WTC11 (cell line): ENCODE measurements around the gene CD34. TPM values are rescaled to one million over a fixed set of nuclear protein-coding genes. Genes with fewer than 3 reads are reported as not detected.

Experiments used
- ATAC-seq: fragments of 200-7000 bp; cut with Tn5 transposase; 2 replicates; pipeline ENCODE4 v1.10.0; 2021; ENCODE audit warnings: mild to moderate bottlenecking, moderate library complexity
- CTCF ChIA-PET: fragments of 300-600 bp; sonication (Branson Sonifier 250); formaldehyde crosslinking; loops from one replicate; lab custom pipeline; 2021; ENCODE audit warnings: antibody characterized with exemption; lab: Charles Lee
- POLR2A ChIA-PET: fragments of 350-600 bp; sonication (Branson Sonifier 250); formaldehyde crosslinking; loops from one replicate; lab custom pipeline; 2021; ENCODE audit warnings: antibody characterized with exemption; lab: Charles Lee
- DNase-seq: peaks from one replicate; pipeline ENCODE4 v3.0.0; 2021; ENCODE audit warnings: low spot score
- H3K27ac Mint-ChIP-seq: 2 replicates; pipeline ENCODE4 v1.8.0; 2021; ENCODE audit warnings: mixed read lengths
- H3K27me3 Mint-ChIP-seq: 2 replicates; pipeline ENCODE4 v1.8.0; 2021; ENCODE audit warnings: low read depth, mild to moderate bottlenecking, moderate library complexity, mixed read lengths
- H3K36me3 Mint-ChIP-seq: 2 replicates; pipeline ENCODE4 v1.8.0; 2021; ENCODE audit warnings: mixed read lengths
- H3K4me1 Mint-ChIP-seq: 2 replicates; pipeline ENCODE4 v1.8.0; 2022; ENCODE audit warnings: mixed read lengths
- H3K4me3 Mint-ChIP-seq: 2 replicates; pipeline ENCODE4 v1.8.0; 2021; ENCODE audit warnings: mild to moderate bottlenecking, moderate library complexity, mixed read lengths
- H3K9me3 Mint-ChIP-seq: 2 replicates; pipeline ENCODE4 v1.8.0; 2021; ENCODE audit warnings: mixed read lengths
- AFF4 ChIP-seq: sonication (generic); formaldehyde crosslinking; IDR thresholded peaks from 2 replicates; pipeline ENCODE4 v1.8.1; 2023; ENCODE audit warnings: mild to moderate bottlenecking, missing genetic modification reagents, borderline replicate concordance
- ATF2 ChIP-seq: sonication (generic); formaldehyde crosslinking; IDR thresholded peaks from 2 replicates; pipeline ENCODE4 v1.8.1; 2022; ENCODE audit warnings: low read depth, missing genetic modification reagents, borderline replicate concordance
- ATF6 ChIP-seq: sonication (generic); formaldehyde crosslinking; IDR thresholded peaks from 2 replicates; pipeline ENCODE4 v1.8.1; 2023; ENCODE audit warnings: mild to moderate bottlenecking, missing genetic modification reagents
- CBFB ChIP-seq: sonication (generic); formaldehyde crosslinking; IDR thresholded peaks from 2 replicates; pipeline ENCODE4 v1.8.1; 2022; ENCODE audit warnings: mild to moderate bottlenecking, low read depth, missing genetic modification reagents
- FOXP1 ChIP-seq: sonication (generic); formaldehyde crosslinking; IDR thresholded peaks from 2 replicates; pipeline ENCODE4 v1.8.0; 2022; ENCODE audit warnings: missing genetic modification reagents, mild to moderate bottlenecking, moderate library complexity, borderline replicate concordance
- MAX ChIP-seq: sonication (generic); formaldehyde crosslinking; IDR thresholded peaks from 2 replicates; pipeline ENCODE4 v1.8.0; 2022; ENCODE audit warnings: mild to moderate bottlenecking, missing genetic modification reagents
- MLX ChIP-seq: sonication (generic); formaldehyde crosslinking; IDR thresholded peaks from 2 replicates; pipeline ENCODE4 v1.8.1; 2023; ENCODE audit warnings: mild to moderate bottlenecking, missing genetic modification reagents, moderate library complexity
- MXD4 ChIP-seq: fragments of 250-450 bp; sonication (Bioruptor Pico); IDR thresholded peaks from 2 replicates; pipeline ENCODE4 v1.8.0; 2021; ENCODE audit warnings: mild to moderate bottlenecking, moderate library complexity, borderline replicate concordance
- NFYB ChIP-seq: sonication (generic); formaldehyde crosslinking; conservative IDR thresholded peaks from 2 replicates; pipeline ENCODE4 v1.8.0; 2022; ENCODE audit warnings: low read depth, missing genetic modification reagents
- NR1H2 ChIP-seq: sonication (generic); formaldehyde crosslinking; IDR thresholded peaks from 2 replicates; pipeline ENCODE4 v1.9.0; 2021; ENCODE audit warnings: mild to moderate bottlenecking, moderate library complexity, missing genetic modification reagents
- RELA ChIP-seq: sonication (generic); formaldehyde crosslinking; IDR thresholded peaks from 2 replicates; pipeline ENCODE4 v1.8.1; 2022; ENCODE audit warnings: missing genetic modification reagents, mild to moderate bottlenecking, borderline replicate concordance
- RORB ChIP-seq: fragments of 250-450 bp; sonication (Bioruptor Pico); IDR thresholded peaks from 2 replicates; pipeline ENCODE4 v1.9.0; 2021; ENCODE audit warnings: mild to moderate bottlenecking
- SMAD3 ChIP-seq: sonication (generic); formaldehyde crosslinking; IDR thresholded peaks from 2 replicates; pipeline ENCODE4 v1.8.0; 2022; ENCODE audit warnings: missing genetic modification reagents, mild to moderate bottlenecking, borderline replicate concordance
- SMAD4 ChIP-seq: sonication (generic); formaldehyde crosslinking; IDR thresholded peaks from 2 replicates; pipeline ENCODE4 v1.8.0; 2022; ENCODE audit warnings: mild to moderate bottlenecking, missing genetic modification reagents
- TEAD1 ChIP-seq: sonication (generic); formaldehyde crosslinking; IDR thresholded peaks from 2 replicates; pipeline ENCODE4 v1.8.0; 2022; ENCODE audit warnings: mild to moderate bottlenecking, missing genetic modification reagents
- USF1 ChIP-seq: sonication (generic); formaldehyde crosslinking; IDR thresholded peaks from 2 replicates; pipeline ENCODE4 v1.8.0; 2022; ENCODE audit warnings: mild to moderate bottlenecking, missing genetic modification reagents
- ZBTB21 ChIP-seq: sonication (generic); formaldehyde crosslinking; IDR thresholded peaks from 2 replicates; pipeline ENCODE4 v1.8.1; 2023; ENCODE audit warnings: mild to moderate bottlenecking, missing genetic modification reagents, borderline replicate concordance
- ZNF281 ChIP-seq: sonication (generic); formaldehyde crosslinking; IDR thresholded peaks from 2 replicates; pipeline ENCODE4 v1.8.0; 2023; ENCODE audit warnings: mild to moderate bottlenecking, missing genetic modification reagents
- ZNF416 ChIP-seq: fragments of 250-450 bp; sonication (Bioruptor Pico); IDR thresholded peaks from 2 replicates; pipeline ENCODE4 v1.9.0; 2021; ENCODE audit warnings: mild to moderate bottlenecking, inconsistent platforms
- ZNF423 ChIP-seq: fragments of 250-450 bp; sonication (Bioruptor Pico); IDR thresholded peaks from 2 replicates; pipeline ENCODE4 v2.1.2; 2022; ENCODE audit warnings: mild to moderate bottlenecking, moderate library complexity
- ZSCAN18 ChIP-seq: fragments of 250-450 bp; sonication (Bioruptor Pico); IDR thresholded peaks from 2 replicates; pipeline ENCODE4 v2.1.2; 2022; ENCODE audit warnings: mild to moderate bottlenecking, moderate library complexity
- total RNA-seq: library from RNA; stranded (reverse); gene quantifications from 3 replicates; pipeline ENCODE4 v1.2.3, GENCODE V29; 2021

CD34 gene
- total RNA-seq, 1 experiment from 2014 or later = 0.35 TPM

- no peak for TF ChIP-seq ZSCAN18 (CRISPR knock-in tag)
- no peak for TF ChIP-seq ATF6
- no peak for TF ChIP-seq NR1H2 (CRISPR knock-in tag)
- no peak for TF ChIP-seq CBFB (CRISPR knock-in tag)
- no peak for TF ChIP-seq MXD4 (CRISPR knock-in tag)
These were observed 62.7 kb downstream of the CD34 start (continued) for GRCh38 chr1:207848234-207848633.

- no peak for ATAC-seq
- POLR2A ChIA-PET = interaction anchor here (1.0 kb wide), 1 partner anchor 77 kb away, joined by 3 read pairs; no protein-coding TSS in a partner anchor
- CTCF ChIA-PET = no interaction called here
- TF ChIP-seq NFYB (CRISPR knock-in tag) (no peak), ZNF281 (CRISPR knock-in tag) (no peak), ZNF423 (no peak), AFF4 (CRISPR knock-in tag) (no peak), MLX (CRISPR knock-in tag) (no peak), TEAD1 (no peak), ZBTB21 (CRISPR knock-in tag) (no peak), RELA (CRISPR knock-in tag) (no peak), SMAD4 (CRISPR knock-in tag) (no peak), ATF2 (CRISPR knock-in tag) (no peak), FOXP1 (CRISPR knock-in tag) (no peak), RORB (CRISPR knock-in tag) (no peak), ZNF416 (no peak), USF1 (CRISPR knock-in tag) (no peak), SMAD3 (CRISPR knock-in tag) (no peak), MAX (CRISPR knock-in tag) (no peak)
These were observed 63.8 kb downstream of the CD34 start for GRCh38 chr1:207847116-207847515.

More at GRCh38 chr1:207847116-207847515, 63.8 kb downstream of the CD34 start:
- Mint-ChIP-seq H3K27me3 (no peaks in the 10 kb centered on the region), H3K27ac (no peak overlapping the region), H3K9me3 (no peaks in the 10 kb centered on the region), H3K4me3 (no peak overlapping the region), H3K4me1 (no peaks in the 10 kb centered on the region), H3K36me3 (no peaks in the 10 kb centered on the region)
- no peak for DNase-seq
